KMS-11 (cell line): Measurements from ENCODE around the gene ZNF275.

ENCODE experiments used
- H2AFZ ChIP-seq: fragments of 200-600 bp; sonication (generic); 2 replicates; pipeline ENCODE4 v1.6.1; 2016; ENCODE audit warnings: antibody characterized with exemption, mixed run types, low read depth
- H3K27ac ChIP-seq: fragments of 200-600 bp; sonication (generic); 2 replicates; pipeline ENCODE4 v1.6.1; 2016; ENCODE audit warnings: mild to moderate bottlenecking, mixed run types
- H3K27me3 ChIP-seq: fragments of 200-600 bp; sonication (generic); 2 replicates; pipeline ENCODE4 v1.6.1; 2017; ENCODE audit warnings: mild to moderate bottlenecking, low read depth, mixed run types, moderate library complexity; ENCODE audit not compliant: insufficient read depth
- H3K36me3 ChIP-seq: fragments of 200-600 bp; sonication (generic); 2 replicates; pipeline ENCODE4 v1.6.1; 2017; ENCODE audit warnings: mild to moderate bottlenecking, mixed run types; ENCODE audit not compliant: insufficient read depth
- H3K4me1 ChIP-seq: fragments of 200-600 bp; sonication (generic); 2 replicates; pipeline ENCODE4 v1.6.1; 2016; ENCODE audit warnings: mild to moderate bottlenecking, low read depth, mixed run types; ENCODE audit not compliant: poor library complexity, severe bottlenecking
- H3K4me2 ChIP-seq: fragments of 200-600 bp; sonication (generic); 2 replicates; pipeline ENCODE4 v1.7.0; 2016; ENCODE audit warnings: mild to moderate bottlenecking, mixed run types
- H3K4me3 ChIP-seq: fragments of 200-600 bp; sonication (generic); IDR thresholded peaks from 2 replicates; pipeline ENCODE4 v1.6.1; 2017; ENCODE audit warnings: low read depth, low read length, mixed read lengths; ENCODE audit not compliant: insufficient read depth
- H3K79me2 ChIP-seq: fragments of 200-600 bp; sonication (generic); 2 replicates; pipeline ENCODE4 v1.6.1; 2016; ENCODE audit warnings: low read depth, mixed run types; ENCODE audit not compliant: insufficient read depth
- H3K9ac ChIP-seq: fragments of 200-600 bp; sonication (generic); 2 replicates; pipeline ENCODE4 v1.6.1; 2016; ENCODE audit warnings: mild to moderate bottlenecking, mixed run types
- H4K20me1 ChIP-seq: fragments of 200-600 bp; sonication (generic); 2 replicates; pipeline ENCODE4 v1.6.1; 2016; ENCODE audit warnings: mild to moderate bottlenecking, mixed run types; ENCODE audit not compliant: insufficient read depth
- TF ChIP-seq, protein P1 (sequence below): fragments of 200-600 bp; sonication (generic); conservative IDR thresholded peaks from 2 replicates; pipeline ENCODE4 v1.6.1; 2017; ENCODE audit warnings: low read depth, mild to moderate bottlenecking, antibody characterized with exemption, low read length, moderate library complexity, mixed read lengths

The ZNF275 gene

GRCh38 chrX:153357877-153358276 lies 23.9 kb downstream of the ZNF275 start:
- H3K4me2 ChIP-seq: no peak overlapping the region
- no peak overlapping the region for H3K4me3 ChIP-seq
- H3K27ac ChIP-seq: no peak overlapping the region
- H3K9ac ChIP-seq: no peak overlapping the region
- no peak overlapping the region for H2AFZ ChIP-seq
- TF ChIP-seq, protein P1, sequence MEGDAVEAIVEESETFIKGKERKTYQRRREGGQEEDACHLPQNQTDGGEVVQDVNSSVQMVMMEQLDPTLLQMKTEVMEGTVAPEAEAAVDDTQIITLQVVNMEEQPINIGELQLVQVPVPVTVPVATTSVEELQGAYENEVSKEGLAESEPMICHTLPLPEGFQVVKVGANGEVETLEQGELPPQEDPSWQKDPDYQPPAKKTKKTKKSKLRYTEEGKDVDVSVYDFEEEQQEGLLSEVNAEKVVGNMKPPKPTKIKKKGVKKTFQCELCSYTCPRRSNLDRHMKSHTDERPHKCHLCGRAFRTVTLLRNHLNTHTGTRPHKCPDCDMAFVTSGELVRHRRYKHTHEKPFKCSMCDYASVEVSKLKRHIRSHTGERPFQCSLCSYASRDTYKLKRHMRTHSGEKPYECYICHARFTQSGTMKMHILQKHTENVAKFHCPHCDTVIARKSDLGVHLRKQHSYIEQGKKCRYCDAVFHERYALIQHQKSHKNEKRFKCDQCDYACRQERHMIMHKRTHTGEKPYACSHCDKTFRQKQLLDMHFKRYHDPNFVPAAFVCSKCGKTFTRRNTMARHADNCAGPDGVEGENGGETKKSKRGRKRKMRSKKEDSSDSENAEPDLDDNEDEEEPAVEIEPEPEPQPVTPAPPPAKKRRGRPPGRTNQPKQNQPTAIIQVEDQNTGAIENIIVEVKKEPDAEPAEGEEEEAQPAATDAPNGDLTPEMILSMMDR: no peak
- no peaks in the 10 kb centered on the region for H3K27me3 ChIP-seq
- no peaks in the 10 kb centered on the region for H3K4me1 ChIP-seq
- H3K79me2 ChIP-seq: no peaks in the 10 kb centered on the region
- no peaks in the 10 kb centered on the region for H3K36me3 ChIP-seq
- H4K20me1 ChIP-seq: no peaks in the 10 kb centered on the region

- TF ChIP-seq, protein P1: no peak
- Histone ChIP-seq H2AFZ (no peak overlapping the region), H3K4me3 (no peak overlapping the region), H3K79me2 (no peaks in the 10 kb centered on the region), H3K27me3 (no peaks in the 10 kb centered on the region), H3K4me1 (no peaks in the 10 kb centered on the region), H3K27ac (no peak overlapping the region), H3K36me3 (no peaks in the 10 kb centered on the region), H3K9ac (no peak overlapping the region), H3K4me2 (no peak overlapping the region), H4K20me1 (no peaks in the 10 kb centered on the region)
Measured at GRCh38 chrX:153361781-153362397, 27.9 kb downstream of the ZNF275 start.

DNA sequence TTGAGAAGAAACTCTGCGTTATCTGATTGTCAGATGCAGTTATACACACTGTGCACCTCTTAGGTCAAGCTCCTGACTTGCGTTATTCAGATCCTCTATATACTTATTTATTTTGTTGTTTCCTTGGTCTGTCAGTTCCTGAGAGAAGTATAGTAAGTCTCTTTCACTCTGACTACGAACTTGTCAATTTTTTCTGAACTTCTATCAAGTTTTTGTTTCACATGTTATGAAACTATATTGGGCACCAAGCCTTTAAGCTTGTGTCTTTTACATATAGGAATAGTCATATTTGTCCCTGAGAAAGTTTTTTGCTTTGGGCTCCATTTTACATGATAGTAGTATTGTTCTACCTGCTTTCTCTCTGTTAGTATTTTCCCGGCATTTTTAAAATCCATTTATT lies 31.7 kb downstream of the ZNF275 start:
- no peaks in the 10 kb centered on the region for H4K20me1 ChIP-seq
- TF ChIP-seq, protein P1: no peak
- H2AFZ ChIP-seq: no peak overlapping the region
- no peak overlapping the region for H3K4me3 ChIP-seq
- no peaks in the 10 kb centered on the region for H3K27me3 ChIP-seq
- no peaks in the 10 kb centered on the region for H3K79me2 ChIP-seq
- no peak overlapping the region for H3K27ac ChIP-seq
- H3K4me1 ChIP-seq: no peaks in the 10 kb centered on the region
- H3K36me3 ChIP-seq: no peaks in the 10 kb centered on the region
- no peak overlapping the region for H3K9ac ChIP-seq
- no peak overlapping the region for H3K4me2 ChIP-seq

- H3K4me3 ChIP-seq: no peak overlapping the region
- H3K27ac ChIP-seq: no peak overlapping the region
- H3K4me1 ChIP-seq: no peaks in the 10 kb centered on the region
- no peak overlapping the region for H3K4me2 ChIP-seq
- no peaks in the 10 kb centered on the region for H3K27me3 ChIP-seq
- no peaks in the 10 kb centered on the region for H4K20me1 ChIP-seq
- no peak overlapping the region for H2AFZ ChIP-seq
- H3K36me3 ChIP-seq: no peaks in the 10 kb centered on the region
- H3K9ac ChIP-seq: no peak overlapping the region
- TF ChIP-seq, protein P1: no peak
- H3K79me2 ChIP-seq: no peaks in the 10 kb centered on the region
Measured at GRCh38 chrX:153366119-153366518, 32.2 kb downstream of the ZNF275 start.
